HG03565 (cell line): ENCODE measurements around the gene SHQ1.
"Not testable (repeated sequence)": the region's sequence is repeated elsewhere in the genome, so short reads cannot be mapped to it uniquely, and the experiment has no call there.

ENCODE experiments used
- ATAC-seq: cut with Tn5 transposase; IDR thresholded peaks from one replicate; pipeline ENCODE4 v1.9.1; 2021; ENCODE audit warnings: mild to moderate bottlenecking, moderate library complexity; ENCODE audit not compliant: unreplicated experiment

SHQ1 gene

DNA sequence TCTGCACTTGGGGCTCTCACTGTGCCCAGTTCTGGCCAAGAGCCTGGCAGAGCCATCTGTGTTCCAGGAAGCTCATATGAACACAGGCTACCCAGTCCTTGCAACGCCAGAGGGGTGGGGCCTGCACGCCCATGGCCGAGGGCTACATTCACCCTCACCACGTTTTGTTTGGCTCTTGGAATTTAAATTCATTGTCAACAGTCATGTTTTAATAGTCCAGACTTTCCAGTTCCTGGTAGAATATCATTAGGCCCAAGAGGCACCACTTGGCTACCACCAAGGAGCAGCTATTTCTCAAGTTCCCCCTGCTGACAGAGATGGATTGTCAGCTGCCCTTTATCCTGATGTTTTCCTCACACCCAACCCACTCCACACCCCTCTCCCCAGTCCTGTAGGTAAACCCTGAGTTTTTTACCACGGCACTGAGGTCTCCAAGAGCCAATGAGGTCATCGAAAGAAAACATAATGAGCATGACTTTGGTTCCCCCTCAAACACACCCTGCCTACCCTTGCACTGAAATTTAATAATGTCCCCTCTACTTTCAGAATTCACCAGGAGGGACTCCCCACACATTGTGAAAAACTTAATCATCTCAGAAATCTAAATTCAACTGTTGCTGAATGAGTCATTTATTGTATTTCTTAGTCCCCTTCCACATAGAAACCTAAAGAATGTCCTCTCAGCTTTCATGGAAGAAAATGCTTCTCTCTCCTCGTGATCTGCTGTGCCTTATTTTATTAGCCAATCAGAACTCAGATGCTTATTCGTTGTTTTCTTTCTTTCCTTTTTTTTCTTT lies 125.1 kb downstream of the SHQ1 start:
- ATAC-seq: no peak

DNA sequence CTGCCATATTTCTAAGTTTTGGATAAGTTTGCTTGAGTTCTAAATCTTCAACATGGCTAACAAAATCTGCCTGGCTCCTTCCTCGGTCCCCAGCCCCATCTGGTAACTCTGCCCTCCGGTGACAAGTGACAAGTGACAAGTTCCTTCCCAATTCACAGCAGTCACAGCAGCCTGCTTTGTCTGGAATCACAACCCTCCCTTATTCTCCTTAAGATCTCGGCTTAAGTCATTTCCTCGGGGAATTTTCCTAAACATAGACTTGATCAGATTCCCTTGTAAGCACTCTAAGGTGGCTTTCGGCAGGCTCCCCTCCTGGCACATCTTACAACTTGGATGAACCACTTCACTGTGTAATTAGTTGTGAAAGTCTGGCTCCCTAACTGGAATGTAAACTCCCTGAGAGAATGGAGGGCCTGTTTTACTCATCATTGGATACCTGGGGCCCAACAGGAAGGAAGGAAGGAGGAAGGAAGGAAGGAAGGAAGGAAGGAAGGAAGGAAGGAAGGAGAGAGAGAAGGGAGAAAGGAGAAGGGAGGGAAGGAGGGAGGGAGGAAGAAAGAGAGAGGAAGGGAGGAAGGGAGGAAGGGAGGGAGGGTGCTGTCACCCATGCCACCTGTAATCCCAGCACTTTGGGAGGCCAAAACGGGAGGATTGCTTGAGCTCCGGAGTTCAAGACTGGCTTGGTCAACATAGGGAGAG lies 126.4 kb downstream of the SHQ1 start:
- no peak for ATAC-seq

DNA sequence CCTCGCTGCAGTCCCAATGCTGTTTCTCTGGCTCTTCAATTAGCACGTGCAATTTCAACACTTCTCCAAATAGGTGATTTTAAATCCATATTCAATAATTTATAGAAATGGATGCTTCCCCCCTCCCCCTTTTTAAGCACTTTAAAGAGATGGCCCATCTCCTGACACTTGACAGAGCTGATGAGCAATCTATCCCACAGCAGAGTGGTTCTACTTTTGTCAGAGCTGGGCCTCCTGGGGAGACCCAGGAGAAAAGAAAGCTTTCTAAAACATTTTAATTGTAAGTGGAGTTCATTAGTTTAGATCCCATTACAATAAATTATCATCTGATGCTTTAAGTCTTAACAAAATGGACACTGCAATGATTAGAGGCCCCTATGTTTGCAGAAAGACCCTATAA lies 127.7 kb downstream of the SHQ1 start:
- no peak for ATAC-seq

DNA sequence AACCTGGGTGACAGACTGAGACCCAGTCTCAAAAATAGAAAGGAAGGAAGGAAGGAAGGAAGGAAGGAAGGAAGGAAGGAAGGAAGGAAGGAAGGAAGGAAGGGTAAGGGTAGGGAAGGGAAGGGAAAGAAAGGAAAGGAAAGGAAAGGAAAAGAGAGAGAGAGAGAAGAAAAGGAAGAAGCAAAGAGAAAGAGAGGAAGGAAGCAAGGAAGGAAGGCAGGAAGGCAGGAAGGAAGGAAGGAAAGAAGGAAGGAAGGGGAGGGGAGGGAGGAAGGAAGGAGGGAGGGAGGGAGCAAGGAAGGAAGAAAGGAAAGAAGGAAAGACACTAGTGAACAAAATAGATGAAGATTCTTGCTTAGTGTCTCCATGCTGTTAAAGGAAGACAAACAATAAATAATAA lies 129.1 kb downstream of the SHQ1 start:
- no peak for ATAC-seq

DNA sequence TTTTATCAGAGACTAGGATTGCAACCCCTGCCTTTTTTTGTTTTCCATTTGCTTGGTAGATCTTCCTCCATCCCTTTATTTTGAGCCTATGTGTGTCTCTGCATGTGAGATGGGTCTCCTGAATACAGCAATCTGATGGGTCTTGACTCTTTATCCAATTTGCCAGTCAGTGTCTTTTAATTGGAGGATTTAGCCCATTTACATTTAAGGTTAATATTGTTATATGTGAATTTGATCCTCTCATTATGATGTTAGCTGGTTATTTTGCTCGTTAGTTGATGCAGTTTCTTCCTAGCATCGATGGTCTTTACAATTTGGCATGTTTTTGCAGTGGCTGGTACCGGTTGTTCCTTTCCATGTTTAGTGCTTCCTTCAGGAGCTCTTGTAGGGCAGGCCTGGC lies 134.1 kb downstream of the SHQ1 start:
- not testable (repeated sequence) for ATAC-seq

DNA sequence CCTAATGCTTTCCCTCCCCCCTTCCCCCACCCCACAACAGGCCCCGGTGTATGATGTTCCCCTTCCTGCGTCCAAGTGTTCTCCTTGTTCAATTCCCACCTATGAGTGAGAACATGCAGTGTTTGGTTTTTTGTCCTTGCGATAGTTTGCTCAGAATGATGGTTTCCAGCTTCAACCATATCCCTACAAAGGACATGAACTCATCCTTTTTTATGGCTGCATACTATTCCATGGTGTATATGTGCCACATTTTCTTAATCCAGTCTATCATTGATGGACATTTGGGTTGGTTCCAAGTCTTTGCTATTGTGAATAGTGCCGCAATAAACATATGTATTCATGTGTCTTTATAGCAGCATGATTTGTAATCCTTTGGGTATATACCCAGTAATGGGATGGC lies 137.8 kb downstream of the SHQ1 start:
- not testable (repeated sequence) for ATAC-seq

DNA sequence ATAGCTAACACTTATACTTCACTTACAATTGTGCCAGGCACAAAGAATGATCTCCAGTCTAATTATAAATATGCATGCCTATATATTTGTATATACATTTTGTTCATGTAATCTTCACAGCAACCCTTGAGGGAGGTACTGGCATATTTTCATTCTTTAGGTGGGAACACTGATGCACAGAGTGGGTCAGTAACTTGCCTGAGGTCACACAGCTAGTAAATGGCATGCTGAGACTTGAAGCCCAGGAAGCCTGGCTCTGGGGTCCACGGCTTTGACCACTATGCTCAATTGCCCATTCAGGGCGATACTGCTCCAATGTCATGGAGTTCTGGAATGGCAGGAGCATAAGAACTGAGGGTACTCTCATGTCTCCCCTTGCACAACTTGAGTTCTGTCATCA lies 139.8 kb downstream of the SHQ1 start:
- ATAC-seq: no peak

DNA sequence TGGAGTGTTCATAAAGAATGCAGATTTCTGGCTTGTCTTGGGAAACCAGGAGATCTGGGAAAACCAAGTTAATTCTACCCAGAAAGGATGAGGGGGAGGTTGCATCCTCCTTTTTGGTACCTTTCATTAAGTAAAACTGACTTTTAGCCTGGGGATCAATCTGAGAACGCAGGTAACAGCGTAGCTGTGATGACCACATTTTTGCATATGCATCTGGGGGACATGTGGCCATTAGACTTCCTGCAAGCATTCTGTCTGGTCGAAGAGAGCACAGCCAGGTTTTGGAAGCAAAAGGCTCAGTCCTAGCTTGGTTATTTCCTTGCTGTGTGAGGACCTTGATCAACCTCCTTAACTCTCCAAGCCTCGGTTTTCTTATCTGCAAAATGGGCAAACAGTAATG lies 145.2 kb downstream of the SHQ1 start:
- no peak for ATAC-seq

DNA sequence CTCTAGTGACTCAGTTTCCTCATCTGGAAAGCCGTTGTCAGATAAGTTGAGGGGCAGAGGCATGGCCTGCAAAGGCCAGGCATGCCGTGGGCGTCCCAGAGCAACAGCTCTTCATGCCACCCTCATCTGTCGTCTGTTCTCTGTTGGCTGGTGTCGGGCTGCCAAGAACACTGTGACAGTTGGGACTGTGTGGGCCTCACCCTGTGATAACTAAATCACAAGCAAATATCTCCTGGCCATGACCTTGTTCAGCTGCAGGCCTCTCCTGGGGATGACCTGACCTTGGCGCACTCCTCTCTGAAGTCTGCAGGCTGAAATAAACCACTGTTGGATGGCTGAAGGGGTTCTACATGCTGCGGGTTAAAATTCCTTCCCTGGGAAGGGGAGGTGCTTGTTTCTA lies 145.9 kb downstream of the SHQ1 start:
- no peak for ATAC-seq

DNA sequence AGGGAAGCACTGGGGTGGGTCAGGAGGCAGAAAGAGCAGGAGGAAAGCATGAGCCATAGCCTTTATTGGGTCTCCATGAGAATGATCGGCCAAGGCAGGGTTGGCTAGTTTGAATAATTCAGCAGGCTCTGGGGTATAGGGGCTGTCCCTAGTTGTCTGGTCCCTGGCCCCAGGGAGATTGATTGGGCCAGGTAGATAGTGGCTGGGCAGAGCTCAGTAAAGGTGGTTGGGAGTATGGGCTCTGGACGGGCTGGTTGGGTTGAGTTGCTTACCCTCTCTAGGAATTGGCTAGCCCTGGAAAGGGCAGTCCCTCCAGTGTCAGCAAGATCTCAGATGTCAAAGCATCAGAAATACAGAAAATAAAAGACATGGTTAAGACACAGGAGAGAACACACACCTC lies 148.1 kb downstream of the SHQ1 start:
- ATAC-seq: no peak

DNA sequence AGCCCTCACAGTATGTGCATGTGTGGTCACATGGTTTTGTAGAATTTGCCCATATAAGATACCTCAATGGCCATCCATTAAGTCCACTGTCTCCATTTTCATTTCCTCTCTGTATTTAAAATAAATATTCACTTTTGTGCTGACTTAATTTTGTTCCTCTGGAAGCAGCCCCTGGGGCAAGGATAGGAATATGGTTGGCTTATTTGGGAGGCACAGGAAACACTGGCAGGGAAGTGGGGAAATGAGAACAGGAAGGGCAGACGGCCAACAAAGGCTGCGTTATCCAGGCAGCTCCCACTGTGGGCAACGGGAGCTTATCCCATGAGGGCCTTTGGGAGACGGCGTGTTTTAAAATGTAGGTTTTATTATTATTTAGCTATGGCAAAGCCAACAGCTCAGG lies 148.6 kb downstream of the SHQ1 start:
- ATAC-seq: no peak
